GM18520 (cell line): Measurements from ENCODE around the gene TM4SF5.
"Not testable (repeated sequence)": the region's sequence is repeated elsewhere in the genome, so short reads cannot be mapped to it uniquely, and the experiment has no call there.

Experiments
- ATAC-seq: cut with Tn5 transposase; IDR thresholded peaks from one replicate; pipeline ENCODE4 v1.9.1; 2021; ENCODE audit not compliant: unreplicated experiment

TM4SF5 gene

GRCh38 chr17:4823373-4824089, 51.8 kb downstream of the TM4SF5 start:
- no peak for ATAC-seq

GRCh38 chr17:4827399-4827798, 55.7 kb downstream of the TM4SF5 start:
- ATAC-seq = no peak

GRCh38 chr17:4832829-4833177, 61.1 kb downstream of the TM4SF5 start:
- ATAC-seq = not testable (repeated sequence)
